HEK293T (cell line): ENCODE results near the gene RBM46.

Source experiments
- BHLHE40 ChIP-seq: fragments of 450-650 bp; IDR thresholded peaks from 2 replicates; pipeline ENCODE4 v1.6.1; 2016; ENCODE audit warnings: mild to moderate bottlenecking, moderate library complexity, borderline replicate concordance
- FOXA1 ChIP-seq: fragments of 450-650 bp; IDR thresholded peaks from 2 replicates; pipeline ENCODE4 v1.6.1; 2016; ENCODE audit warnings: mild to moderate bottlenecking
- FOXM1 ChIP-seq: fragments of 450-650 bp; IDR thresholded peaks from 2 replicates; pipeline ENCODE4 v1.6.1; 2017; ENCODE audit warnings: mild to moderate bottlenecking, borderline replicate concordance
- NFRKB ChIP-seq: fragments of 450-650 bp; IDR thresholded peaks from 2 replicates; pipeline ENCODE4 v1.6.1; 2016; ENCODE audit warnings: mild to moderate bottlenecking, moderate library complexity
- SP1 ChIP-seq: fragments of 450-650 bp; IDR thresholded peaks from 2 replicates; pipeline ENCODE4 v1.6.1; 2017
- TARDBP ChIP-seq: fragments of 450-650 bp; IDR thresholded peaks from 2 replicates; pipeline ENCODE4 v1.6.1; 2016

- no peak for TF ChIP-seq FOXM1
- TF ChIP-seq TARDBP: no peak
- TF ChIP-seq FOXA1: no peak
- no peak for TF ChIP-seq NFRKB
- no peak for TF ChIP-seq SP1
- TF ChIP-seq BHLHE40: no peak
Observed at GRCh38 chr4:154836513-154836912, 55.4 kb downstream of the RBM46 start.
